H9 (cell line): ENCODE data around the gene RGS9. TPM values are rescaled to one million over a fixed set of nuclear protein-coding genes. Genes with fewer than 3 reads are reported as not detected.

ENCODE experiments used
- DNase-seq: peaks from one replicate; pipeline ENCODE4 v3.0.0-alpha.2; 2017
- H2AFZ ChIP-seq: one replicate; pipeline ENCODE4 v1.6.1; 2013; ENCODE audit warnings: mild to moderate bottlenecking, low read length, control low read depth, moderate library complexity
- H2AK5ac ChIP-seq: 2 replicates; pipeline ENCODE4 v1.6.1; 2013; ENCODE audit warnings: low read length, control low read depth, mixed read lengths; ENCODE audit not compliant: insufficient read length
- H2BK120ac ChIP-seq: one replicate; pipeline ENCODE4 v1.6.1; 2013; ENCODE audit warnings: low read depth, mild to moderate bottlenecking, low read length, control low read depth, inconsistent platforms; ENCODE audit not compliant: poor library complexity, severe bottlenecking
- H2BK12ac ChIP-seq: 2 replicates; pipeline ENCODE4 v1.6.1; 2013; ENCODE audit warnings: low read length, control low read depth, mixed read lengths, low read depth; ENCODE audit not compliant: insufficient read length
- H2BK15ac ChIP-seq: 2 replicates; pipeline ENCODE4 v1.6.1; 2013; ENCODE audit warnings: low read depth, low read length, control low read depth
- H2BK20ac ChIP-seq: one replicate; pipeline ENCODE4 v1.6.1; 2013; ENCODE audit warnings: low read depth, mild to moderate bottlenecking, low read length, control low read depth, inconsistent platforms; ENCODE audit not compliant: poor library complexity, severe bottlenecking
- H2BK5ac ChIP-seq: 2 replicates; pipeline ENCODE4 v1.6.1; 2013; ENCODE audit warnings: low read length, control low read depth, mixed read lengths; ENCODE audit not compliant: insufficient read length
- H3K14ac ChIP-seq: 2 replicates; pipeline ENCODE4 v1.6.1; 2013; ENCODE audit warnings: low read length, control low read depth; ENCODE audit not compliant: insufficient read depth
- H3K18ac ChIP-seq: 2 replicates; pipeline ENCODE4 v1.6.1; 2013; ENCODE audit warnings: low read depth, mild to moderate bottlenecking, mixed read lengths, low read length, control low read depth; ENCODE audit not compliant: insufficient read length
- H3K23ac ChIP-seq: 2 replicates; pipeline ENCODE4 v1.6.1; 2013; ENCODE audit warnings: low read length, control low read depth, mixed read lengths, low read depth; ENCODE audit not compliant: insufficient read length
- H3K23me2 ChIP-seq: 2 replicates; pipeline ENCODE4 v1.6.1; 2013; ENCODE audit warnings: low read depth, mild to moderate bottlenecking, mixed read lengths, low read length, control low read depth; ENCODE audit not compliant: insufficient read length, poor library complexity, severe bottlenecking
- H3K27ac ChIP-seq: 2 replicates; pipeline ENCODE4 v1.5.1; 2013; ENCODE audit warnings: low read length, control low read depth, mixed read lengths, low read depth; ENCODE audit not compliant: insufficient read length
- H3K27me3 ChIP-seq: 2 replicates; pipeline ENCODE4 v1.6.1; 2013; ENCODE audit warnings: low read length, control low read depth, inconsistent platforms; ENCODE audit not compliant: insufficient read depth
- H3K4ac ChIP-seq: 2 replicates; pipeline ENCODE4 v1.6.1; 2013; ENCODE audit warnings: low read depth, mild to moderate bottlenecking, control low read depth, inconsistent platforms, low read length, moderate library complexity
- H3K4me1 ChIP-seq: 2 replicates; pipeline ENCODE4 v1.6.1; 2013; ENCODE audit warnings: low read length, control low read depth, inconsistent platforms; ENCODE audit not compliant: insufficient read depth
- H3K4me2 ChIP-seq: 2 replicates; pipeline ENCODE4 v1.6.1; 2013; ENCODE audit warnings: low read length, control low read depth, mixed read lengths; ENCODE audit not compliant: insufficient read length, insufficient read depth
- H3K56ac ChIP-seq: 2 replicates; pipeline ENCODE4 v1.6.1; 2013; ENCODE audit warnings: low read depth, mild to moderate bottlenecking, mixed read lengths, low read length, control low read depth; ENCODE audit not compliant: insufficient read length
- H3K79me1 ChIP-seq: 2 replicates; pipeline ENCODE4 v1.6.1; 2013; ENCODE audit warnings: low read depth, mild to moderate bottlenecking, moderate library complexity, low read length, control low read depth, inconsistent platforms; ENCODE audit not compliant: insufficient read depth, poor library complexity, severe bottlenecking
- H3K79me2 ChIP-seq: 2 replicates; pipeline ENCODE4 v1.6.1; 2013; ENCODE audit warnings: low read length, control low read depth, inconsistent platforms; ENCODE audit not compliant: insufficient read depth
- H3K9ac ChIP-seq: 2 replicates; pipeline ENCODE4 v1.6.1; 2013; ENCODE audit warnings: low read length, control low read depth, mixed read lengths; ENCODE audit not compliant: insufficient read length; ENCODE audit errors: extremely low read depth
- H3K9me3 ChIP-seq: one replicate; pipeline ENCODE4 v1.6.1; 2013; ENCODE audit warnings: low read depth, low read length, inconsistent platforms; ENCODE audit not compliant: control insufficient read depth
- H3T11ph ChIP-seq: one replicate; pipeline ENCODE4 v1.6.1; 2013; ENCODE audit warnings: mild to moderate bottlenecking, low read length, control low read depth, inconsistent platforms
- H4K20me1 ChIP-seq: one replicate; pipeline ENCODE4 v1.6.1; 2013; ENCODE audit not compliant: control insufficient read depth, insufficient read length, insufficient read depth
- H4K5ac ChIP-seq: 2 replicates; pipeline ENCODE4 v1.6.1; 2013; ENCODE audit warnings: low read depth, mild to moderate bottlenecking, mixed read lengths, low read length, control low read depth; ENCODE audit not compliant: insufficient read length
- H4K8ac ChIP-seq: replicated peaks from 2 replicates; pipeline ENCODE4 v1.6.1; 2013; ENCODE audit warnings: low read length, control low read depth, mixed read lengths, low read depth; ENCODE audit not compliant: insufficient read length
- H4K91ac ChIP-seq: 2 replicates; pipeline ENCODE4 v1.6.1; 2013; ENCODE audit warnings: low read depth, mild to moderate bottlenecking, moderate library complexity, mixed read lengths, low read length, control low read depth; ENCODE audit not compliant: insufficient read length
- H3K27ac Mint-ChIP-seq, 3 experiments: 2 replicates in 2 of 3; 3 replicates in 1 of 3; pipeline ENCODE4 v1.8.0; 2020 to 2021; ENCODE audit warnings: mixed read lengths in 3 of 3, mild to moderate bottlenecking in 1 of 3, moderate library complexity in 1 of 3
- H3K27me3 Mint-ChIP-seq: 2 replicates; pipeline ENCODE4 v1.8.0; 2021; ENCODE audit warnings: low read depth, mild to moderate bottlenecking, moderate library complexity, mixed read lengths
- H3K36me3 Mint-ChIP-seq, 3 experiments: 2 replicates in 2 of 3; 3 replicates in 1 of 3; pipeline ENCODE4 v1.8.0; 2020 to 2021; ENCODE audit warnings: low read depth in 3 of 3, mixed read lengths in 3 of 3; ENCODE audit not compliant: insufficient read depth in 1 of 3
- H3K4me1 Mint-ChIP-seq, 2 experiments: 2 replicates each; pipeline ENCODE4 v1.8.0; 2020; ENCODE audit warnings: mixed read lengths in 2 of 2
- H3K4me3 Mint-ChIP-seq, 2 experiments: 2 replicates in 1 of 2; 3 replicates in 1 of 2; pipeline ENCODE4 v1.8.0; 2020 to 2021; ENCODE audit warnings: mild to moderate bottlenecking in 2 of 2, mixed read lengths in 2 of 2, moderate library complexity in 1 of 2
- H3K9me3 Mint-ChIP-seq, 2 experiments: 2 replicates in 1 of 2; 3 replicates in 1 of 2; pipeline ENCODE4 v1.8.0; 2020; ENCODE audit warnings: mild to moderate bottlenecking in 2 of 2, mixed read lengths in 2 of 2, moderate library complexity in 1 of 2
- CTCF ChIP-seq: fragments of 200-600 bp; sonication (generic); conservative IDR thresholded peaks from 3 replicates; pipeline ENCODE4 v1.8.0; 2021; ENCODE audit warnings: antibody characterized with exemption, mild to moderate bottlenecking
- WGBS: extraction: QIAGEN DNeasy Blood & Tissue Kit; methylation state at CpG from one replicate; pipeline ENCODE4 v1.1.7; 2013; ENCODE audit warnings: missing lambda C conversion rate, low lambda C conversion rate, mixed read lengths; ENCODE audit not compliant: insufficient read length; ENCODE audit errors: extremely low coverage; 5-methylcytosine and 5-hydroxymethylcytosine counted together
- total RNA-seq: library from RNA; stranded (reverse); gene quantifications from 2 replicates; pipeline ENCODE4 v1.2.1, GENCODE V29; 2021

Gene RGS9
- total RNA-seq, 1 experiment from 2014 or later, result 12.0 TPM

- no CpG with 5 or more reads among the region's 3 CpGs for WGBS
Observed at GRCh38 chr17:65222214-65222738, 85.1 kb downstream of the RGS9 start.

More at GRCh38 chr17:65222214-65222738, 85.1 kb downstream of the RGS9 start:
- H2BK15ac ChIP-seq, result no peak overlapping the region
- no peaks in the 10 kb centered on the region for H3K79me2 ChIP-seq
- H4K20me1 ChIP-seq, result no peaks in the 10 kb centered on the region
- TF ChIP-seq CTCF, result no peak
- H3K18ac ChIP-seq, result no peak overlapping the region
- H4K5ac ChIP-seq, result no peak overlapping the region
- no peak for DNase-seq
- H2BK20ac ChIP-seq, result no peak overlapping the region
- no peaks in the 10 kb centered on the region for H3K23me2 ChIP-seq
- H2AK5ac ChIP-seq, result no peak overlapping the region
- H3K4me3 Mint-ChIP-seq, result no peak overlapping the region
- H3K4ac ChIP-seq, result no peak overlapping the region
- H3K4me1 Mint-ChIP-seq, result peaks cover 0 to 3% of the 10 kb centered on the region in 2 experiments; a peak in 1 of 4 replicates
- no peaks in the 10 kb centered on the region for H3K9me3 Mint-ChIP-seq
- no peak overlapping the region for H2BK120ac ChIP-seq
- H3K56ac ChIP-seq, result no peak overlapping the region
- no peaks in the 10 kb centered on the region for H3K9me3 ChIP-seq
- no peaks in the 10 kb centered on the region; a peak in 1 of 7 replicates for H3K36me3 Mint-ChIP-seq
- no peaks in the 10 kb centered on the region for H3K79me1 ChIP-seq
- H3K27ac ChIP-seq, result no peak overlapping the region
- H3K27me3 Mint-ChIP-seq, result no peaks in the 10 kb centered on the region; the same call in none of the 2 replicates
- no peak overlapping the region for H4K91ac ChIP-seq
- H3K14ac ChIP-seq, result no peak overlapping the region
- no peak overlapping the region for H4K8ac ChIP-seq
- no peak overlapping the region for H2BK12ac ChIP-seq
- H3K9ac ChIP-seq, result no peak overlapping the region
- no peak overlapping the region for H3K23ac ChIP-seq
- 0 out of 7 replicates have a peak overlapping the region, but pooled peaks of 1 of the 3 experiments have one; percentile 34 for H3K27ac Mint-ChIP-seq
- no peak overlapping the region for H2BK5ac ChIP-seq
- no peaks in the 10 kb centered on the region for H3K4me1 ChIP-seq
- H2AFZ ChIP-seq, result no peak overlapping the region
- no peaks in the 10 kb centered on the region for H3K27me3 ChIP-seq
- H3K4me2 ChIP-seq, result no peak overlapping the region
- H3T11ph ChIP-seq, result no peak overlapping the region
